ENCODE measurements around the gene USE1. TPM values are rescaled to one million over a fixed set of nuclear protein-coding genes. Genes with fewer than 3 reads are reported as not detected.

USE1 gene
- total and polyA plus RNA-seq, 4 donors, result 9.6 to 27.8 (median 18.1) TPM

GRCh38 chr19:17165715-17166114, 49.4 kb upstream of the USE1 start:
- 96% methylated on average over 5 of the region's 5 CpGs for WGBS
- H3K9ac ChIP-seq (ENCODE audit: low read depth in 1 of 2, low read length in 2 of 2), result no peak overlapping the region
- H3K9me3 ChIP-seq (ENCODE audit: control insufficient read depth in 4 of 4, low read length in 3 of 4), result no peaks in the 10 kb centered on the region
- H3K27me3 ChIP-seq (ENCODE audit: control insufficient read depth in 4 of 4, insufficient read depth in 4 of 4, low read length in 3 of 4), result no peaks in the 10 kb centered on the region
- peaks cover 22 to 47% (median 32%) of the 10 kb centered on the region in 4 donors for H3K36me3 ChIP-seq (ENCODE audit: control insufficient read depth in 4 of 4, insufficient read depth in 3 of 4, low read depth in 1 of 4, low read length in 3 of 4)
- no peaks in the 10 kb centered on the region for H3K4me1 ChIP-seq (ENCODE audit: control insufficient read depth in 4 of 4, insufficient read depth in 4 of 4, low read length in 3 of 4)
- TF ChIP-seq TAF1 (conservative IDR thresholded peaks at IDR 0.05) (no peak), RXRA (IDR thresholded peaks at IDR 0.05) (no peak)
- no peak overlapping the region for H3K27ac ChIP-seq (ENCODE audit: low read depth in 1 of 2, low read length in 2 of 2)
- no peak overlapping the region for H3K4me3 ChIP-seq (ENCODE audit: low read depth in 1 of 3, low read length in 3 of 3)
- DNase-seq (ENCODE audit: low spot score), result no peak

DNA sequence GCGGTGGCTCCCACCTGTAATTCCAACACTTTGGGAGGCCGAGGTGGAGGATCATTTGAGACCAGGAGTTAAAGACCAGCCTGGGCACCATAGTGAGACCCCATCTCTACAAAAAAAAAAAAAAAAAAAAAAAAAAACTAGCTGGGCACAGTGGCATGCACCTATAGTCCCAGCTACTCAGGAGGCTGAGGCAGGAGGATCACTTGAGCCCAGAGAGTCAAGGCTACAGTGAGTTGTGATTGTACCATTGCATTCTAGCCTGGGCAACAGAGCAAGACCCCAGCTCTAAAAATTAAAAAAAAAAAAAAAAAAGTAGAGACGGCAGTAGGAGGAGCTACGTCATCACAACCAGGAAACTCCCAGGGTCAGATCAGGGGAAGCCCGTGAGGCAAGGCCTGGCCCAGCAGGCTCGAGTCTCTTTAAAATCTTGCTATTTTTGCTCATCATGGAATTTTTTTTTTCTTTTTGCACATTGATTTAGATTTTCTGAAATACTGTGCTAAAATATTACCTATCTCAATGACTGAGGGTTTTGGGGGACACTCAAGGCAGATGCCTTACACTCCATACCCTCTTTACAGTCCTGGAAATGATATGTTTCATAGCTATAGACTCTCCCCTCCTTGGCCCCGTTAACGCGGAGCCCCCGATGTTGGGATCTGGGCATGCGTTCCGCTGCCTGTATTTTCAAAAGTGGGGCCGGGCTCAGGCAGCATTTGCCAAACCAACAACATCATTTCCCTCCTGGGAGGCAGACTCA, 44.4 kb upstream of the USE1 start:
- H3K27ac ChIP-seq (ENCODE audit: low read depth in 1 of 2, low read length in 2 of 2), result no peak overlapping the region

GRCh38 chr19:17171874-17172273, 43.3 kb upstream of the USE1 start:
- no peak overlapping the region for H3K27ac ChIP-seq (ENCODE audit: low read depth in 1 of 2, low read length in 2 of 2)
- DNase-seq (ENCODE audit: low spot score), result no peak
- H3K27me3 ChIP-seq (ENCODE audit: control insufficient read depth in 4 of 4, insufficient read depth in 4 of 4, low read length in 3 of 4), result no peaks in the 10 kb centered on the region
- no peaks in the 10 kb centered on the region for H3K4me1 ChIP-seq (ENCODE audit: control insufficient read depth in 4 of 4, insufficient read depth in 4 of 4, low read length in 3 of 4)
- no peak overlapping the region for H3K9ac ChIP-seq (ENCODE audit: low read depth in 1 of 2, low read length in 2 of 2)
- H3K36me3 ChIP-seq (ENCODE audit: control insufficient read depth in 4 of 4, insufficient read depth in 3 of 4, low read depth in 1 of 4, low read length in 3 of 4), result peaks cover 11 to 60% (median 31%) of the 10 kb centered on the region in 4 donors
- no peaks in the 10 kb centered on the region for H3K9me3 ChIP-seq (ENCODE audit: control insufficient read depth in 4 of 4, low read length in 3 of 4)
- no peak overlapping the region for H3K4me3 ChIP-seq (ENCODE audit: low read depth in 1 of 3, low read length in 3 of 3)
- 93% methylated on average over 8 of the region's 8 CpGs for WGBS
- TF ChIP-seq, protein P1, sequence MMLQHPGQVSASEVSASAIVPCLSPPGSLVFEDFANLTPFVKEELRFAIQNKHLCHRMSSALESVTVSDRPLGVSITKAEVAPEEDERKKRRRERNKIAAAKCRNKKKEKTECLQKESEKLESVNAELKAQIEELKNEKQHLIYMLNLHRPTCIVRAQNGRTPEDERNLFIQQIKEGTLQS (IDR thresholded peaks at IDR 0.05), result no peak
- TF ChIP-seq, protein P2, sequence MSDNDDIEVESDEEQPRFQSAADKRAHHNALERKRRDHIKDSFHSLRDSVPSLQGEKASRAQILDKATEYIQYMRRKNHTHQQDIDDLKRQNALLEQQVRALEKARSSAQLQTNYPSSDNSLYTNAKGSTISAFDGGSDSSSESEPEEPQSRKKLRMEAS (IDR thresholded peaks at IDR 0.05), result no peak
- TF ChIP-seq, protein P3, sequence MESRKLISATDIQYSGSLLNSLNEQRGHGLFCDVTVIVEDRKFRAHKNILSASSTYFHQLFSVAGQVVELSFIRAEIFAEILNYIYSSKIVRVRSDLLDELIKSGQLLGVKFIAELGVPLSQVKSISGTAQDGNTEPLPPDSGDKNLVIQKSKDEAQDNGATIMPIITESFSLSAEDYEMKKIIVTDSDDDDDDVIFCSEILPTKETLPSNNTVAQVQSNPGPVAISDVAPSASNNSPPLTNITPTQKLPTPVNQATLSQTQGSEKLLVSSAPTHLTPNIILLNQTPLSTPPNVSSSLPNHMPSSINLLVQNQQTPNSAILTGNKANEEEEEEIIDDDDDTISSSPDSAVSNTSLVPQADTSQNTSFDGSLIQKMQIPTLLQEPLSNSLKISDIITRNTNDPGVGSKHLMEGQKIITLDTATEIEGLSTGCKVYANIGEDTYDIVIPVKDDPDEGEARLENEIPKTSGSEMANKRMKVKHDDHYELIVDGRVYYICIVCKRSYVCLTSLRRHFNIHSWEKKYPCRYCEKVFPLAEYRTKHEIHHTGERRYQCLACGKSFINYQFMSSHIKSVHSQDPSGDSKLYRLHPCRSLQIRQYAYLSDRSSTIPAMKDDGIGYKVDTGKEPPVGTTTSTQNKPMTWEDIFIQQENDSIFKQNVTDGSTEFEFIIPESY (IDR thresholded peaks at IDR 0.05), result no peak
- TF ChIP-seq RXRA (IDR thresholded peaks at IDR 0.05) (no peak), JUND (IDR thresholded peaks at IDR 0.05) (no peak), TAF1 (conservative IDR thresholded peaks at IDR 0.05) (no peak), GABPA (IDR thresholded peaks at IDR 0.05 in 1 of 2, conservative IDR thresholded peaks at IDR 0.05 in 1 of 2) (no peak)

More for the DNA sequence above, 44.4 kb upstream of the USE1 start:
- H3K36me3 ChIP-seq (ENCODE audit: control insufficient read depth in 4 of 4, insufficient read depth in 3 of 4, low read depth in 1 of 4, low read length in 3 of 4), result peaks cover 11 to 55% (median 32%) of the 10 kb centered on the region in 4 donors
- no peaks in the 10 kb centered on the region for H3K9me3 ChIP-seq (ENCODE audit: control insufficient read depth in 4 of 4, low read length in 3 of 4)
- TF ChIP-seq HNF4A (conservative IDR thresholded peaks at IDR 0.05), result no peak
- TF ChIP-seq REST (IDR thresholded peaks at IDR 0.05), result no peak
- no peak for TF ChIP-seq TAF1 (conservative IDR thresholded peaks at IDR 0.05)
- no peak for TF ChIP-seq FOXA2 (IDR thresholded peaks at IDR 0.05)
- no peak for TF ChIP-seq GABPA (IDR thresholded peaks at IDR 0.05 in 1 of 2, conservative IDR thresholded peaks at IDR 0.05 in 1 of 2)
- no peak for TF ChIP-seq NR2F2 (IDR thresholded peaks at IDR 0.05)
- TF ChIP-seq FOXA1 (IDR thresholded peaks at IDR 0.05), result no peak
- TF ChIP-seq RXRA (IDR thresholded peaks at IDR 0.05), result no peak
- TF ChIP-seq, protein P2 (IDR thresholded peaks at IDR 0.05), result no peak
- TF ChIP-seq, protein P1 (IDR thresholded peaks at IDR 0.05), result no peak
- no peak overlapping the region for H3K9ac ChIP-seq (ENCODE audit: low read depth in 1 of 2, low read length in 2 of 2)
- no peak for DNase-seq (ENCODE audit: low spot score)
- H3K4me1 ChIP-seq (ENCODE audit: control insufficient read depth in 4 of 4, insufficient read depth in 4 of 4, low read length in 3 of 4), result no peaks in the 10 kb centered on the region
- no peaks in the 10 kb centered on the region for H3K27me3 ChIP-seq (ENCODE audit: control insufficient read depth in 4 of 4, insufficient read depth in 4 of 4, low read length in 3 of 4)
- H3K4me3 ChIP-seq (ENCODE audit: low read depth in 1 of 3, low read length in 3 of 3), result no peak overlapping the region
- 85% methylated on average over 13 of the region's 13 CpGs for WGBS
